ENCODE results near the gene SLC16A12. TPM values are rescaled to one million over a fixed set of nuclear protein-coding genes. Genes with fewer than 3 reads are reported as not detected.

The SLC16A12 gene
- total and polyA plus RNA-seq, 2 of the 4 experiments (the other 2 are of a cell fraction), result 1.4 to 1.6 TPM

- TF ChIP-seq CEBPB (IDR thresholded peaks at IDR 0.05; ENCODE audit: low read depth, low read length) (no peak), MXI1 (IDR thresholded peaks at IDR 0.05; ENCODE audit: borderline replicate concordance, low read depth, low read length) (no peak), NFE2L2 (IDR thresholded peaks at IDR 0.05; ENCODE audit: low read depth, low read length) (no peak), RCOR1 (IDR thresholded peaks at IDR 0.05; ENCODE audit: insufficient replicate concordance, low read length) (no peak), SMC3 (IDR thresholded peaks at IDR 0.05; ENCODE audit: low read depth, low read length) (no peak), RFX5 (IDR thresholded peaks at IDR 0.05; ENCODE audit: low read depth, low read length) (no peak), MAZ (IDR thresholded peaks at IDR 0.05; ENCODE audit: borderline replicate concordance, low read depth, low read length) (no peak), MAFK (IDR thresholded peaks at IDR 0.05; ENCODE audit: low read depth, low read length) (no peak), BHLHE40 (IDR thresholded peaks at IDR 0.05; ENCODE audit: low read depth, low read length) (no peak)
- TF ChIP-seq, protein P1, sequence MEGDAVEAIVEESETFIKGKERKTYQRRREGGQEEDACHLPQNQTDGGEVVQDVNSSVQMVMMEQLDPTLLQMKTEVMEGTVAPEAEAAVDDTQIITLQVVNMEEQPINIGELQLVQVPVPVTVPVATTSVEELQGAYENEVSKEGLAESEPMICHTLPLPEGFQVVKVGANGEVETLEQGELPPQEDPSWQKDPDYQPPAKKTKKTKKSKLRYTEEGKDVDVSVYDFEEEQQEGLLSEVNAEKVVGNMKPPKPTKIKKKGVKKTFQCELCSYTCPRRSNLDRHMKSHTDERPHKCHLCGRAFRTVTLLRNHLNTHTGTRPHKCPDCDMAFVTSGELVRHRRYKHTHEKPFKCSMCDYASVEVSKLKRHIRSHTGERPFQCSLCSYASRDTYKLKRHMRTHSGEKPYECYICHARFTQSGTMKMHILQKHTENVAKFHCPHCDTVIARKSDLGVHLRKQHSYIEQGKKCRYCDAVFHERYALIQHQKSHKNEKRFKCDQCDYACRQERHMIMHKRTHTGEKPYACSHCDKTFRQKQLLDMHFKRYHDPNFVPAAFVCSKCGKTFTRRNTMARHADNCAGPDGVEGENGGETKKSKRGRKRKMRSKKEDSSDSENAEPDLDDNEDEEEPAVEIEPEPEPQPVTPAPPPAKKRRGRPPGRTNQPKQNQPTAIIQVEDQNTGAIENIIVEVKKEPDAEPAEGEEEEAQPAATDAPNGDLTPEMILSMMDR (conservative IDR thresholded peaks at IDR 0.05; ENCODE audit: low read depth, low read length), result no peak
- TF ChIP-seq, protein P2, sequence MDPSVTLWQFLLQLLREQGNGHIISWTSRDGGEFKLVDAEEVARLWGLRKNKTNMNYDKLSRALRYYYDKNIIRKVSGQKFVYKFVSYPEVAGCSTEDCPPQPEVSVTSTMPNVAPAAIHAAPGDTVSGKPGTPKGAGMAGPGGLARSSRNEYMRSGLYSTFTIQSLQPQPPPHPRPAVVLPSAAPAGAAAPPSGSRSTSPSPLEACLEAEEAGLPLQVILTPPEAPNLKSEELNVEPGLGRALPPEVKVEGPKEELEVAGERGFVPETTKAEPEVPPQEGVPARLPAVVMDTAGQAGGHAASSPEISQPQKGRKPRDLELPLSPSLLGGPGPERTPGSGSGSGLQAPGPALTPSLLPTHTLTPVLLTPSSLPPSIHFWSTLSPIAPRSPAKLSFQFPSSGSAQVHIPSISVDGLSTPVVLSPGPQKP (IDR thresholded peaks at IDR 0.05; ENCODE audit: borderline replicate concordance, low read depth, low read length), result no peak
- BruUV-seq (replicated peaks), result no TSS peak
- no CpG with 5 or more reads among the region's 1 CpG for WGBS, 2 experiments (ENCODE audit: extremely low coverage in 2 of 2, insufficient read length in 1 of 2)
- Histone ChIP-seq H3K79me1 (ENCODE audit: low read depth in 1 of 2, low read length in 2 of 2) (no peaks in the 10 kb centered on the region; a peak in 1 of 4 replicates), H3K23ac (ENCODE audit: low read depth, low read length) (peak overlapping the region; percentile 34; the same call in 1 of the 2 replicates), H3K9me1 (ENCODE audit: insufficient read depth, low read length) (peaks cover 8% of the 10 kb centered on the region), H3K4me2 (ENCODE audit: low read depth, low read length) (no peak overlapping the region), H4K91ac (ENCODE audit: insufficient read depth, low read depth, low read length) (no peak overlapping the region), H2AFZ (replicated peaks; ENCODE audit: low read length, poor library complexity) (no peak overlapping the region), H3K4me3 (ENCODE audit: insufficient read depth, low read depth, low read length) (no peak overlapping the region), H3K4me1 (ENCODE audit: control insufficient read depth, insufficient read depth, low read length) (peaks cover 23% of the 10 kb centered on the region), H3K27me3 (ENCODE audit: control insufficient read depth, insufficient read depth, low read length) (no peaks in the 10 kb centered on the region), H2BK15ac (ENCODE audit: low read depth, low read length) (no peak overlapping the region; the same call in 2 of the 3 replicates), H3K9me3 (ENCODE audit: control insufficient read depth, insufficient read depth, low read length) (peaks cover 3% of the 10 kb centered on the region; the same call in 1 of the 2 replicates), H3K9ac (ENCODE audit: low read depth, low read length) (no peak overlapping the region), H3K14ac (replicated peaks; ENCODE audit: low read depth, low read length) (0 out of 2 replicates have a peak overlapping the region, but pooled peaks have one; percentile 21), H4K5ac (ENCODE audit: low read depth, low read length) (peak overlapping the region; percentile 16; the same call in 1 of the 2 replicates), H2BK20ac (ENCODE audit: low read depth, low read length) (no peak overlapping the region; the same call in 1 of the 2 replicates), H4K20me1 (ENCODE audit: insufficient read depth, low read length) (no peaks in the 10 kb centered on the region), H3K18ac (ENCODE audit: low read depth, low read length) (peak overlapping the region; percentile 37; the same call in 1 of the 2 replicates), H3K56ac (ENCODE audit: extremely low read depth, insufficient read depth, low read length) (no peak overlapping the region), H3K36me3 (ENCODE audit: control insufficient read depth, insufficient read depth, low read length) (no peaks in the 10 kb centered on the region), H3K27ac (ENCODE audit: insufficient read depth, low read length) (no peak overlapping the region), H2BK120ac (ENCODE audit: low read depth, low read length) (peak overlapping the region; percentile 70; the same call in 1 of the 2 replicates), H2AK9ac (replicated peaks; ENCODE audit: low read depth, low read length, poor library complexity) (no peak overlapping the region), H2AK5ac (ENCODE audit: low read depth, low read length) (no peak overlapping the region), H3K4ac (ENCODE audit: low read depth, low read length) (peak overlapping the region; percentile 20; the same call in 1 of the 2 replicates), H2BK5ac (ENCODE audit: low read depth, low read length, poor library complexity, severe bottlenecking) (no peak overlapping the region), H4K8ac (ENCODE audit: low read depth in 2 of 2, low read length in 2 of 2) (no peak overlapping the region)
- DNase-seq, result peak; percentile 9
- ChIA-PET POLR2A (ENCODE audit: unreplicated experiment) (no interaction called here), CTCF (interaction anchor here (0.7 kb wide), 1 partner anchor 36 kb away, joined by 4 read pairs; no protein-coding TSS in a partner anchor)
- intact Hi-C loops (cut with micrococcal nuclease) (loop anchor here (2.0 to 5.0 kb wide), 2 partner anchors 37 to 53 kb away; no protein-coding TSS in a partner anchor), in situ Hi-C loops (cut with MboI; ENCODE audit: low sequenced_read_pairs) (no loop called here), dilution Hi-C loops (cut with HindIII; ENCODE audit: low sequenced_read_pairs, unreplicated experiment) (no loop called here)
- ATAC-seq (ENCODE audit: low read depth), result no peak
Measured at GRCh38 chr10:89479771-89480446, 55.5 kb downstream of the SLC16A12 start.

Measured in IMR-90 (cell line).